Central memory CD4-positive, alpha-beta T cell (primary cell): Measurements from ENCODE around the gene TET3.
"Not testable (repeated sequence)": the region's sequence is repeated elsewhere in the genome, so short reads cannot be mapped to it uniquely, and the experiment has no call there.

Experiments
- DNase-seq: peaks from one replicate; pipeline ENCODE4 v3.0.0; 2022
- total RNA-seq, 3 experiments: gene quantifications; one replicate each; lab custom pipeline; 2026; lab: John Stamatoyannopoulos, UW

Gene TET3
- 53.8 to 73.6 (median 56.2) reads per million in 3 experiments for total RNA-seq

GRCh38 chr2:73984203-73984921 lies at the start of gene TET3:
TSS of gene TET3 (plus strand) at chr2:73984910. CDS start at chr2:73986404, 1,494 bp downstream.
- DNase-seq = no peak

DNA sequence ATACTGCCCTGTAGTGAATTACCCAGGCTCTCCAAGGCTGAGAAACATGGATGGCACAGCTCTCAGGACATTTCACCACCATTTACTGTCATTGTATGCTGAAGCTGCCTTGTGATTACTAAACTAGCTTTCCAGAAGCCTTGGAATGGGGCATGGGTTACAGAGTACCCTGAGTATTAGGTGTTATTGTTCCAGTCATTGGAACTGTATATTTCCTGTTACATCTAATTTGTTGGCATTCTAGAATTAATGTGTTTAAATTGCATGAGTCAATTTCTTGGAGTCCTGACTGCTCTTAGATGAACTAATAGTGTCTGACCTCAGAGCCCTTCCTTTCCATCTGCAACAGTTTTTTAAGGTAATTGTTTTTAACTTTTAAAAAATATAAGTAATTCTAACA lies 49.1 kb upstream of the TET3 start:
- DNase-seq = no peak

DNA sequence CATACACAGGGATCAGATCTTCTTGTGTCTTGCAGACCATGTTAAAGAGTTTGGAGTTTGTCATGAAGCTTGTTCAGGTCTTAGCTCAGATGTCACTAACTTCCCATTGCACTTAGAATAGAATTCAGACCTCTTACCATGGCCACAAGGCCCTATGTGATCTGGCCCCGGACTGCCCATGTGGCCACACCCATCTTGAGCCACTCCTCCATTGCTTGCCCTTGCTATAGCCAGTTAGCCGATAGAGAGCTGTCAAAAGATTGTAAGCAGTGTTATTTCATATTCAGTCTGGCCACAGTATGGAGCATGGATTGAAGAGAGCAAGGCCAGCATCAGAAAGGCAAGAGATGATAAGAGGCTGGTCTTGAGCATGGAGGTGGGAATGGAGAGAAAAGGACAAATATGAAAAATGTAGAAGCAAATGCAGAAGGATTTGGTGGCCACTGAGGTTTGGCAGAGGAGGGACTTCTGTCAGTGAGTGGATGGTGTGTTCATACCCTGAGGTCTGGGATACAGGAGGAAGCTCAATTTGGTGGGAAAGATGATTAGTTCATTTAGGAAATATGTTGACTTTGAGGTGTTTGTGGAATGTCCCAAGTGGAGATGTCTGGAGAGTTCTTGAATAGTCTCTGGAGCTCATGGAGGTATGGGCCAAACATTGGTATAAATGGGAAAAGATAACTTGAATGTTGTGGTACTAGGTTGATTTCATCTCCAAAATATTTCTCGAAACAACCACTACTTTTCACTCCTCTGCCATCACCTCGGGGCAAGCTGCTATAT lies 47.4 kb upstream of the TET3 start:
- no peak for DNase-seq

- no peak for DNase-seq
These were observed 46.8 kb upstream of the TET3 start for GRCh38 chr2:73937899-73938298.

DNA sequence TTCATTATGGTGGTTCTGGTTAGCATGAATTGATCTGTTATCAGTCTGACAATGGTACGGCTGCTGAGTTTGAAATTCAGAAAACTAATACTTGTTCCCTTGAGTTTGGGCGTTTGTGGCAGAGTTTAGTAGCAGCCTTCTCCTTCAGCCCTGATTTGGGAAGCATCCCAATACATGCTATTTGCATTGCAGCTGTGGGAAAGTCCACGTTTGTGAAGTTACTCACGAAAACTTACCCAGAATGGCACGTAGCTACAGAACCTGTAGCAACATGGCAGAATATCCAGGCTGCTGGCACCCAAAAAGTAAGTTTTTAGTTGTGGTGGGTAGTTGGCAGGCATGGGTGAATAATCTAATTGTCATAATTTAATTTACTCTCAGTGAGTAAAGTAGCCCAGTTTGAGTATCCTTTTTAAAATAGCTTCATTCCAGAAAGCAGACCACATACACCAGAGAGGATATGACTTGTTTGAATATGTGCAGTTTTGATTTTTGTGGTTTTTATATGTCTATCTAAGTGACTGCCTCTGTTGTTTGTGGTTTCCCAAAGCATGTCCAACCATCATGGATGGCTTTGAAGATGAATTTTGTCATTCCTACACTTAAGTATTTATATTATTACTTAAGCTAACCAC lies 45.9 kb upstream of the TET3 start:
- DNase-seq = peak; percentile 32

GRCh38 chr2:73939419-73939818 lies 45.3 kb upstream of the TET3 start:
- DNase-seq = no peak

DNA sequence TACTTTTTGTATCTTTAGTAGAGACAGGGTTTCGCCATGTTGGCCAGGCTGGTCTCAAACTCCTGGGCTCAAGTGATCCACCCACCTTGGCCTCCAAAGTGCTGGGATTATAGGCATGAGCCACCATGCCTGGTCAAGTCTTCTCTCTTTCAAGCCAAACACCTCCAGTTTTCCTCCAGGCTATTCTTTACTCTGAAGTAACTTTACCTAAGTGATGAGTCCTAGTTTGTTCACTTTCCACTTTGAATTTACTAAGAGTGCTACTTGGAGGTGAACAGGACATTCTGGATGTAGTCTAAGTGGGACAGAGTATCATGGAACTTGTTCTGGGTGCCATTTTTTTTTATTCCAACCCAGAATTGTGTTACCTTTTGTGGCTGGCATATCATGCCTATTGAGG lies 44.6 kb upstream of the TET3 start:
- not testable (repeated sequence) for DNase-seq

DNA sequence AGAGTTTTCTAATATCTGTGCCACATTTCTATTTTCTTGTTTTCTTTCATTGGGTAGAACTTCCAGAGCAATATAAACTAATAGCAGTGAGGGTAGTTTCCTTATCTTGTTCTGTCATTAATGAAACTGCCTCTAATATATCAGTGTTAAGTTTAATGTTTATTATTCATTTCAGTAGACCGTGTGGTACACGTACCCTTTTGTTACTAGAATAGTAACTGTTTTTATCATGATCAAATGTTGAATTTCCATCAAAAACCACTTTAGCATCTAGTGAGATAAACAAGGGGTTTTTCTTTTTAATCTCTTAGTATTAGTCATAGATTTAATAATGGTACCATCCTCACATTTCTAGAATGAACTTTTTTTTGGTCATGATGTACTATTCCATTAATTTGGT lies 42.0 kb upstream of the TET3 start:
- no peak for DNase-seq

- DNase-seq = no peak
These were observed 40.0 kb upstream of the TET3 start for GRCh38 chr2:73944714-73945113.

- no peak for DNase-seq
These were observed 38.5 kb upstream of the TET3 start for GRCh38 chr2:73946215-73946614.

GRCh38 chr2:73946666-73947065 lies 38.0 kb upstream of the TET3 start:
- no peak for DNase-seq

DNA sequence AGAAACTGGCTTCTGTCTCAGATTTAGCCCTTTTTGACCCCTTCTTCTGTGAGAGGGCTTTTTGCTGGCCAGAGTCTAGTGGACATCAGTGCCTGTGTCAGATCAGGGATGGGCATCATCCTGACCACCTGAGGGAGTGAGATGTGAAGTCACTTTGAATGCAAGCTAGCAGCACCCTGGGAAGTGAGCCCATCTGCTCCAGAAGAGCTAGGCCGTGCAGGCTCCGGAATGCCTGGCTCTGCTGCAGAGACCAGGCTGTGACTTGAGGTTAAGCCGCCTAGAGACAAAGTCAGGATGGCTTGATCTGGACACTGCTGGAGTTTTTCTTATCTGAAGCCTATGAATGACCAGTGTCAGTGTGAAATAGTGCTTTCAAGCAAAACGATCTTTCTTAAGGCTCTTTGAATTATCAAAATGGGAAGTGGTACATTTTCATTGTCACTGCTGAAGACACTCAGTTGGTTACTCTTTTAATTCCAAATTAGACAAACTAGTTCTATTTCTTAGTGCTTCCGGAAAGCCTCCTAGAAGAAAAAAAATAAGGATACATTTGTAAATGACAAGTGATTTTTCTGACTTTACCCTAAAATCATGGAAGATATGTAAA lies 37.2 kb upstream of the TET3 start:
- DNase-seq = no peak

DNA sequence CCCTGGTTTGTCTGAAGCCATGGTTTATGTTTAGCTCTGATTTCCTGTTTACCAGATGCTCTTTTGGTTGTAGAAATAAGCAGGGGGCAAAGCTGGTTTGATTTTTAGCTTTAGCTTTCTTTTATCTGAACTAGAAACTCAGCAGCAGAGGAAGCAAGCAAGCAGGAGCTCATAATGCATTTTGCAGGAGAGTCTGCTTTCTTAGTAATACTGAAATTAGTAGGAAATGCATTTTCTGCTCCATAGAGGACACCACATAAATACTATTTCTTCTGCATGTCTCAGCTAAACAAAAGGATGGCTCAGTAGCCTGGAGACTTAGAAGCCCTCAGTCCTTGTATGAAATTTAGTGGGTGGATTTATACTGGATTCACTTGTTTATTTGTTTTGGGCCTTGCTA lies 34.9 kb upstream of the TET3 start:
- DNase-seq = no peak

DNA sequence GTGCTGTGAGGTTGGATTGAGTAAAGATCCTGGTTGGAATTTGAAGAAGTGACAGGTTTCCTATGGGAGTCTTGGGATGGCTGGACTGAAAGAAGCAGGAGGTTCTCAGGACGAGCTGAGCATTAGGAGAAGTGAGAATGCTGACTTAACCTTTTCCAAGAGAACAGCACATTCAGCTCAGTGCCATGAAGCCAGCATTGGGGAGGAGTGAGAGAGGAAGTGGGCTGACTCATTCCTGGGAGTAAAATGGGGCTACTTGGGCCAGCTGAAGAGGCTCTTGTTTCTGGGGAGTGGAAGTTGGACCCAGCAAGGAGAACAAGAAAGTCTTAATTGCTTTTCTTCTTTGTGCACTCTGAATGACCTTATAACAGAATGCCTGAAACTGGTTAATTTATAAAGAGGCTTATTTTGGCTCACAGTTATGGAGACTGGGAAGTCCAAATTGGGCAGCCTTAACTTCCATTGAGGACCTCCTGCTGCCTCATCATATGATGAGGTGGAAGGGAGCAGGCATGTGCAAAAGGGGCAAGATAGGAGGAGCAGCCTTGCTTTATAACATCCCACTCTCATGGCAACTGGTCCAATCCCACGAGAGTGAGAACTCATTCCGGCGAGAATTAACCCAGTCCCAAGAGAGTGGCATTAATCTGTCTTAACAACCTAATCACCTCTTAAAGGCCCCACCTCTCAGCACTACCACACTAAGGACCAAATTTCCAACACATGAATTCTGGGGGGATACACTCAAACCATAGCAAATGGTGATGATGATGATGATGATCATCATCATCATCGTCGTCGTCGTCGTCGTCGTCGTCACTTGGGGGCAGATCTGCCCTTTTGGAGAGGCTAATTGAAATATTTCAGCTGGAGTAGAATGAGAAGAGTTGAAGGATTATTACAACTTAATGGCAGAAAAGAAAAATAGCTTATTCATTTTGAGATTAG lies 31.9 kb upstream of the TET3 start:
- no peak for DNase-seq

DNA sequence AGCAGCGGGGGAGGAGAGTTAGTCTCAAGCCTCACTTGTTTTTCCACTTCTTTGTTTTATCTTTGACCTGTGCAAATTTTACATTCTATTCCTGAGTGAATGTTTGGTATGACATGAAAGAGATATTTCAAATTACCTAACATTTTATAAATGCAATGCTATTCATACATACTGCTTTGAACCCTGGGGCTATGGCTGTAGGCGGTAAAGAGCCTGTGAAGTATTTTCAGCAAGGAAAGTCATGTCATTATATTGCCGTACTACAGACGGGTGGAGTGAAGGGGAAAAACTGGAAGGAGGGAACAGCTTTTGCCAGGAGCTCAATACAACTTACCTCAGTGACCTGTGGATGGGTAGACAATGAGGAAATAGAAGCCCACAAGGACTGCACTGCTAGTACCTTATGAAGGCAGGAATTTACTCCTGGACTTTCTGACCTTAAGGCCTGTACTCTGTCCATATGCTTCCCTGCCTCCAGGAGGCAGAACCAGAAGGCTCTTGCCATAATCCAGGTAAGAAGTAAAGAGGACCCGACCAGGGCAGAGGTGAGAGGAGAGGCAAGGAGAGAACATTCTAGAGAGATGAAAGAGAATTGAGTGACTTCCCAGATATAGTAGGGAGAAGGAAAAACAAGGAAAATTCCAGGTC lies 28.4 kb upstream of the TET3 start:
- no peak for DNase-seq

DNA sequence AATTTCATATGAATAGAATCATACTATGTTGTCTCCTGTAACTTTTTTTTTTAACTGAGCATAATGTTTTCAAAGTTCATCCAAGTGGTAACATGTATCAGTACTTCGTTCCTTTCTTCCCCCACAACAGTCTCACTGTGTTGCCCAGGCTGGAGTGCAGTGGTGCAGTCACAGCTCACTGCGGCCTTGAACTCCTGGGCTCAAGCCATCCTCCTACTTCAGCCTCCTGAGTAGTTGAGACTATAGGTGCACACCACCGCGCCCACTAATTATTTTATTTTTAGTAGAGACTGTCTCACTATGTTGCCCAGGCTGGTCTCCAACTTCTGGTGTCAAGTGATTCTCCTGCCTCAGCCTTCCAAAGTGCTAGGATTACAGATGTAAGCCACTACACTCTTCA lies 23.4 kb upstream of the TET3 start:
- DNase-seq = no peak

- no peak for DNase-seq
These were observed 22.7 kb upstream of the TET3 start for GRCh38 chr2:73961823-73962615.

GRCh38 chr2:73962798-73963197 lies 21.9 kb upstream of the TET3 start:
- DNase-seq = no peak

GRCh38 chr2:73963385-73964120 lies 21.2 kb upstream of the TET3 start:
- no peak for DNase-seq

DNA sequence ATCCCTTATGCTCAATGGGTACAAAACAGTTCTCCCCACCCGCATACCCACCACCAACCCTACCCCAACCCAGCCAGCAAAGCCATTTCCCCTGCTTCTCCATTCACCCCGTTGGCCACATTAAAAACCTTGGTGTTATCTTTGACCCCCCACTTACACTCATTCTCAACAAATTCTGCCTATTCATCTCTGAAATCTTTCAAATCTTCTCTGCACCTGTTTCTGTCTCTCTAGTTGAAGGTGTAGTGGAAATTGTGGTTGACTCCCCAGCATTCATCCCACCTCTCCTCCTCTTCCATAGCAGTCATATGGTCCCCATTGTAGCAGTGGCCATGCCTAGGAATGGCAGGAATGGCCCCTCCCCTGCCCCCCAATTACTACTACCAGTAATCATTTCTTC lies 20.5 kb upstream of the TET3 start:
- no peak for DNase-seq
